ENCODE data around the gene COX19.
"Not testable (repeated sequence)": the region's sequence is repeated elsewhere in the genome, so short reads cannot be mapped to it uniquely, and the experiment has no call there.

COX19 gene

GRCh38 chr7:960972-961371 lies 14.4 kb downstream of the COX19 start:
- not testable (repeated sequence) for DNase-seq (ENCODE audit: low read depth)

DNA sequence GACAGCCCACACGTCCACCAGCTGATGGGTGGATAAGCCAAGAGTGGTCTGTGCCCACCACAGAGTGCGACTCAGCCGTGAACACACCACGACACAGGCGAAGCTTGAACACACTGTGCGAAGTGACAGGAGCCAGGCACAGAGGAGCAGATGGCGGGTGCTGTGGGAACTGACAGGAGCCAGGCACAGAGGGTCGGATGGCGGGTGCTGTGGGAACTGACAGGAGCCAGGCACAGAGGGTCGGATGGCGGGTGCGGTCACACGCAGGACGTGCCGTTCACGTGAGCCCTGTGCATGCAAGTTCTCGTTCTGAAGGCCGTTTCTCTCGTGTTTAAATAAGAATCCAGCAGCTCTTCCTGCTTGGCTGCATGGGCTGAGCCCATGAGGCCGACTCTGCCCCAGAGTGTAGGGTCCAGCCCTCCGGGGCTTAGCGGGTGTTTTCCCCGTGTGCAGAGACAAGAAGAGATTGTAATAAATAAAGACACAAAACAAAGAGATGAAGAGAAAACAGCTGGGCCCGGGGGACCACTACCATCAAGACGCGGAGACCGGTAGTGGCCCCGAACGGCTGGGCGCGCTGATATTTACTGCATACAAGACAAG lies 15.0 kb downstream of the COX19 start:
- DNase-seq (ENCODE audit: low read depth): no peak

DNA sequence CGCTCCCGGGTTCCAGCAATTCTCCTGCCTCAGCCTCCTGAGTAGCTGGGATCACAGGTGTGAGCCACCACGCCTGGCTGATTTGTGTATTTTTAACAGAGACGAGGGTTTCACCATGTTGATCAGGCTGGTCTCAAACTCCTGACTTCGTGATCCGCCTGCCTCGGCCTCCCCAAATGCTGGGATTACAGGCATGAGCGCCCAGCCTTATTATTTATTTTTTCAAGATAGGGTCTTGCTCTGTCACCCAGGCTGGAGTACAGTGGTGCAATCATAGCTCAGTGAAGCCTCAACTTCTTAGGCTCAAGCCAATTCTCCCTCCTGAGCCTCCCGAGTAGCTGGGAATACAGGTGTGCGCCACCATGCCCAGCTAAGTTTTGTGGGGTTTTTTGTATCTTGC lies 15.6 kb downstream of the COX19 start:
- not testable (repeated sequence) for DNase-seq (ENCODE audit: low read depth)

GRCh38 chr7:959271-959670 lies 16.1 kb downstream of the COX19 start:
- no peak for DNase-seq (ENCODE audit: low read depth)

DNA sequence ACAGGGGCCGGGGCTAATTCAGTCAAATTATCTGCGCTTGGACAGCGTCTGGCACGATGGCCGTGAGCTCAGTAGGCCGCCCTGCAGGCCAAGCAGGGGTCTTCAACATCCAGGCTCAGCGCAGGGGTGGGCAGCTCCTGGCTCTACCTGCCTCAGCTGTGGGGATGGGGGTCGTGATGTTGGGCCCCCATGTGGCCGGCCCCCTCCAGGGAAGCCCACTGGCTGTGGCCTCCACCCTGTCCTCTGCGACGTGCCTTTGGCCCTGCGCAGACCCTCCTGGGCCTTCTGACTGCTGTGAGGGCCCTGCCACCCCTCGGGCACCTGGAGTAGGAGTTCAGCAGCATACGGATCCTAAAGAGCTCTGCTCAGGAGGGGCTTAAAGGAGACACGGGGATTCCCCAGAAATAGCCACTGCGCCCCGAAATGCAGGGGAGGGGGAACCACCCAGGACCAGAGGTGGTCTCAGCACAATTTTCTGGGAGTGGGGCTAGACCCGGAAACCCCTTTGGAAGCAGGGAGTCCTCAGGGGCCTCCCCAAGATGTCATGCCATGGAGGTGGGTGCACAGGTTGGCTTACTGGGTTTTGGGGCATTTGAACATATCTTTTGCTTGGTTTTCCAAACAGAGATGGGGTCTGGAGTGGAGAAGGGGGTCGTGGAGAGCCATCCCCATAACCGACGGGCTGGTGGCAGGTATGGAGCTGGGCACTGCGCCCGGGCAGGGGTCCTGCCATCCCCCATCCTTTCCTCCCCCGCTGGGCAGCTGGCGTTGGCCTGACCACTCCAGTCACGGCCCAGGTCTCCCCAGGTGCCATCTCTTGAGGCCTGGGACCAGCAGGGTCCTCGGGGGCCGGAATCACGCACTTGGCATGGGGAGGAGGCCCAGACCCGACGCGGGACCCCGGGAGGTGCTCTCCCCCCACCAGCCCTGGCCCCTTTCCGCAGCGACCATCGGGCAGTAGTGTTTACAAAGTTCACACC lies 16.8 kb downstream of the COX19 start:
- DNase-seq (ENCODE audit: low read depth): no peak

DNA sequence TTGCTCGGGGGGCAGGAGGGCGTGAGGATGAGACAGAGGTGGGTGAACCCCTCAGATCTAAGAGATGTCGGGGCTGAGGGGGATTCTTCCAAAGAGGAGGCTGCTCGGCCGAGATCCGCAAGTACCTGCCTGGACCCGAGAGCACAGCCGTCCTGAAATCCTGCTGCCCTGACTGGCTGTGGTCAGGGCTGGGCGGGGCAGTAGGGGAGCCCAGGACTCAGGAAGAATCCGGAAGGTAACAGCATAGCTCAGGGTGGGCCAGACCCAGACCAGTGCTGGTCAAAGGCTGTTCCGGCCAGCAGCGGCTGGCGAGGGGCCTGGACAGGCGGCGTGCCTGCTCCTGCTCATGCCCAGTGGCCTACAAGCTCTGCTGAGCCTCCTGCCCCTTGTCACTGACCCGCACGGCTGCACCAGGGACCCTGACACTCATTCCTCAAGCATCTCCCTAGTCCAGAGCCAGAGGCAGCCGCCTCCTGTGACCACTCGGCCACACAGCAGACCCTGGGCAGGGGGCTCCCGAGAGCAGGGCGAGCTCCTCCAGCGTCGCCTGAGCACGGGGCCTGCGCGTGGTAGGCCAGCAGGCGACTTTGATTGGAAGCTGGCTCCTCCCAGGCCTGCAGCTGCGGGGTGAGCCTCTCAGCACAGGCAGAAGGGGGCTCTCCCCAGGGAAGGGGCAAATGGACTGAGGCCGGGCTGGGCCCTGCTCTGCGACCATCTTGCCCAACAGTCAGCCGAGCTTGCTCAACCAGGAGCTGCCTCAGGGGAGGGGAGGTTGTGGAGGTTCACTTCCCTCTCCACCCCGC lies 17.7 kb downstream of the COX19 start:
- DNase-seq (ENCODE audit: low read depth): no peak

DNA sequence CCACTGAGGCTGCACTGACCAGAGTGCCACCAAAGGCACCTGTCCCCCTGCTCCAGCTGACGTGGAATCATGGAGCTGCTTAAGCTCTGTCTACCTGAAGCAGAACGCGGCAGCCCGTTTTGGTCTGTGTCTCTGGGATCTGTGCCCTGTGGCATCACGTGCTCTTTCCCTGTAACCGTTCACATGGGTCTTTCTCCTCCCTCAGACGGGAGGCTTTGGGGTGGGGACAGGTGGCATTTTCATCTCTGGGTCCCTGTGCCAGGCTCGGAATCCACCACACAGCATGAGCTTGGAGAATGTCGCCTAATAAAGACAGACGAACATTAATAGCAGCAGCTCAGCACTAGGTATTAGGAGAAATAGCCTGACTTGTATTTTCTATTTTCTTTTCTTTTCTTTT lies 19.3 kb downstream of the COX19 start:
- no peak for DNase-seq (ENCODE audit: low read depth)

GRCh38 chr7:954330-955238 lies 20.8 kb downstream of the COX19 start, which contains the start of gene ADAP1:
Gene ADAP1 (minus strand): TSS chr7:954680. CDS start chr7:954477, 203 bp downstream.
- no peak for DNase-seq (ENCODE audit: low read depth)

DNA sequence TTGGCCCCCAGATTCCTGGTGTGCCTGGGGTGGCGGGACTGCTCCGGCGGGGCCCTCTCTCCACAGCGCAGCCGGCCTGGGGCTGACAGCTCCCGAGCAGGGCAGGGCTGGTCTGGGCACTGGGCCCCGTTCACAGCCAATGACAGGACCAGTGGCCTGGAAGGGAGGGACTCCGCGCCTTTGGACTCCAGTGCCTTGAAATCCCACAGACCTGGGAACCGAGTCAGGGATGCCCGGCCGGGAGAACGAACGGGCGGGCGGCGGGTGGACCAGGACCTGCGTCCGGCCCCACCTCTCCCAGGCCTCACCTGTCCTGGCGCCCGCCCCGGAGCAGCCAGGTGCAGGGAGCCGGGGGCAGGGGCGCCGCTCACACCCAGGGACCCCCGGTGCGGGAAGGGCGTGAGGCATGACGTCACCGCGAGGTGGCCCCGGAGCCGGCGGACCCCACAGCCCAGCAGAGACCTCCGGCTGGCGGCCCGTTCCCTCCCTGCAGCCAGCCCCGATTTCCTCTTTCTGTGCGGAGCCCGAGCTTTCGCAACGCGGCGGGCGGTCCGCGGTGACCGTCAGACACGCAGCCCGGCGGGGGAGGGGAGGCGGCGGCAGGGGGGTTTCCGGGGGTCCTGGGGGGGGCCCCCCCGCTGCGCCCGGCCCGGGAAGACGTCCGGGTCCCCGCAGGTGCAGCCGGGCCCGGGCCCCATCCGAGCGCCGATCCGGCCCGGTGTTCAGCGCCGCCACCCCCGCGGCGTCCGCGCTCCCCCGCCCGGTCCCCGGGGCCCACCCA lies 21.6 kb downstream of the COX19 start:
- DNase-seq (ENCODE audit: low read depth): peak; percentile 14

DNA sequence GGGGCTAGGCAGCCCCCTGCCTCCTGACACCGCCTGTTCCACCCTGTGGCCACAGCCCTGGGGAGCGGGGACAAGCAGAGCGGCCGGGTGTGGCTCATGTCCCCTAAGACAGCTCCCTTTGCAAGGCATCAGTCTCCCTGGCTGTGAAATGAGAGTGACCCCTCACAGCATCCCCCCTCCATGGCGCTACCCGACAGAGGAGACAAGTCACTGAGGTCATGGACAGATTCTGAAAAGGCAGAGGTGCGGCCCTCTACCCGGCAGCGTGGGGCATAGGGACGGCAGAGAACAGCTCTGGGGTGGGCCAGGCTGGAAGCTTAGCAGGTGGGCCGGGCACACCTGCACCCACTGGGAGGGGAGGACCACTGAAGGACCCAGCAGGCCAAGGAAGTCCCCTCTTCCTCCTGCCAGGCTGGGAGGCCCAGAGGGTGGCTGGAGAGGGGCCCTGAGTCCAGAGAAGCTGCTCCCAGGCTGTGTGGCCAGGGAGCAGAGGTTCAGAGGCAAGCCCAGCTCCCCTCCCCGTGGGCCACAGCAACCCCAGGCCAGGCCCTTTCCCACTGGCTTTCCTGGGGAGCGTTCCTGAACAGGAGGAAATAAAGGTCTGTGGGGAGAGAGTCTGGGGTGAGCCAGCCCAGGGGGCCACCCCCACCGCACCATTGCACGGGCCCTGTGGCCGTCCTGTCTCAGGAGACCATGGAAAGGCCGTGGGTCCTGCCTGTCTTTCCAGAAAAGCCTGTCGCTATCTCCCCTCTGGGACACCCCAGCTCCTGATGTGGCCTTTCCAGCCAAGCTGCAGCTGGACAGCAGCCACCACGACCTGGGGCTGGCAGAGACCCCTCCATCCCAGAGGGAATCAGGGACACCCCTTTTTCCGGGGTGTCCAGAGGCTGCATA lies 22.6 kb downstream of the COX19 start:
- DNase-seq (ENCODE audit: low read depth): no peak

GRCh38 chr7:951881-952547 lies 23.3 kb downstream of the COX19 start:
- no peak for DNase-seq (ENCODE audit: low read depth)

DNA sequence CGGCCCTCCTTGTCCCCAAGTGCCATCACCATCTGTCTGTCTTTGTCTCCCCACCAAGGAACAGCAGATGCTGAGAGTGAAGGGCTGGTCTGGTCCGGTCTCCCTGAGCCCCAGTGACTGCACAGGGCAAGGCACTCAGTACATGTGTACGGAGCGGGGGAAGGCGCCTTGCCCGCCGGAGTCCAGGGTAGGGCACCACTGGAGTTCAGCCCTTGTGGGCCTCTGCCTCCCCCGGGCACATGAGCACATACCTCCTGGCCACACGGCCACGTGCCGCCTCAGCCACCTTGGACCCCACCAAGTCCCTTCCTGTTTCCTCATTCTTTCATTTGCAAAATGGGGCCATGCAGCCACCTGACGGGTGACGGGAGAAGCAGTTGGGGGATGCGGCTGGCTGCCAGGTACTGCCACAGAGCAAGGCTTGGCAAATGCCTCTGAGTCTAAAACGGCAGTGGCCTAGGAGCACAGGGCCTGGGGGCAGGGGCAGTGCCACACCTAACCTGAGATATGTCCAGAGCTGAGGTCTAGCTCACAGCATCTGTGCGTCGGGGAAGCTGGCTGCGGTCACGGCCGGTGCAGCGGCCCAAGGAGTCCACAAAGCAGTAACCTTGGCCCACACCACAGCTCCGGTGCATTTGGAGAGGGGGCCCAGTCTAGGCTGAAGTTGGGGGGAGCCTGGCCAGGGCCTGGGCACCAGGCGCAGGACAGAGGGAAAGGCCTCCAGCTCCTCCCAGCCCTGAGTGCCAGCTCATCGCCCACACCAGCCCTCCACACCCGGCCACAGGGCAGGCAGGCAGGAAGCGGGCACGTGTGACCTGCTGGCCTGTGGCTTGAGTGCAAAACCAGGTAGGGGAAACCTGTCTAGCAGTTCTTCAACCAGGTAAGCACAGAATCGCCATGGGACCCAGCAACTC lies 26.1 kb downstream of the COX19 start:
- DNase-seq (ENCODE audit: low read depth): no peak

- no peak for DNase-seq (ENCODE audit: low read depth)
Measured at GRCh38 chr7:947391-948210, 27.7 kb downstream of the COX19 start.

DNA sequence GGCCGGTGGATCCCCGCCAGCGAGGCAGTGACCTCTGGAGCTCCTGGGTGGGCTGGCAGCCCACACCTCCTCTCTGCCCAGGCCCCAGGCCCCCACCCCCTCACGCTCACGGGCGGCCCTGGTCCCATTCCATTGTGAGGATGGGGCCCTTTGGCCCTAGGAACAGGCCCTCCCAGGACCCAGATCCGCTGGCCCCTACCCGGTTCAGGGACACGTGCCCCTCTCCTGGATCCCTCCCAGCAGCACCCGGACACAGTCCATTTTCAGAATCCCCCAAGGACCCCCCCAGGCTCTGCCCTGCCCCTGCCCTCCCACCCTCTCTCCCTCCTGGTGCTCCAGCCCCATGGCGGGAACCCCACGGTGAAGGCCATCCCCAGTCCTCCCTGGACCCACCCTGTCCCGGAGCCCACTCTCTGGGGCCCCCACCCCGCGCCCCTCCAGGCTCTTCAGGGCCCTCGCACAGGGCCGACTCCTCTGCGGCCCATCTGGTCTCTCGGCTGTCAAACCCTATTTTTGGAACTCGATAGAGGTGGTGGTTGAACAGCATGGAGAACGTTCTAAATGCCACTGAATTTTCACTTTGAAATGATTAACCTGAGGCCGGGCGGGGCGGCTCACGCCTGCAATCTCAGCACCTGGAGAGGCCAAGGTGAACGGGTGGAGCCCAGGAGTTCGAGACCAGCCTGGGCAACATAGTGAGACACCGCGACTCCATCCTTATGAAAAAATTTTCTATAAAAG lies 28.9 kb downstream of the COX19 start:
- no peak for DNase-seq (ENCODE audit: low read depth)

GRCh38 chr7:945556-946255 lies 29.6 kb downstream of the COX19 start:
- DNase-seq (ENCODE audit: low read depth): no peak

GRCh38 chr7:945147-945555 lies 30.2 kb downstream of the COX19 start:
- DNase-seq (ENCODE audit: low read depth): no peak
